ENCODE results near the gene SLC6A13.

GRCh38 chr12:252636-253035 is 10.0 kb downstream of the SLC6A13 start:
- no peak for TF ChIP-seq ARNTL (CRISPR knock-in tag; IDR thresholded peaks at IDR 0.05; ENCODE audit: borderline replicate concordance, low read depth)
- no peak for TF ChIP-seq PATZ1 (CRISPR knock-in tag; IDR thresholded peaks at IDR 0.05; ENCODE audit: borderline replicate concordance)
- no peak for TF ChIP-seq ISL1 (CRISPR knock-in tag; IDR thresholded peaks at IDR 0.05)
- TF ChIP-seq ZFP30 (CRISPR knock-in tag; IDR thresholded peaks at IDR 0.05), result no peak
- no peak for TF ChIP-seq CSRNP3 (CRISPR knock-in tag; IDR thresholded peaks at IDR 0.05)
- TF ChIP-seq RARB (CRISPR knock-in tag; IDR thresholded peaks at IDR 0.05), result no peak
- no peak for TF ChIP-seq CREB5 (CRISPR knock-in tag; IDR thresholded peaks at IDR 0.05; ENCODE audit: low read depth)
- no peak for TF ChIP-seq OSR1 (CRISPR knock-in tag; IDR thresholded peaks at IDR 0.05)
- TF ChIP-seq ZFP3 (CRISPR knock-in tag; IDR thresholded peaks at IDR 0.05), result no peak
- no peak for TF ChIP-seq ESRRG (CRISPR knock-in tag; IDR thresholded peaks at IDR 0.05)
- no peak for TF ChIP-seq TSHZ2 (CRISPR knock-in tag; IDR thresholded peaks at IDR 0.05)
- no peak for TF ChIP-seq BACH2 (CRISPR knock-in tag; IDR thresholded peaks at IDR 0.05; ENCODE audit: borderline replicate concordance)
- TF ChIP-seq PPARA (CRISPR knock-in tag; IDR thresholded peaks at IDR 0.05; ENCODE audit: borderline replicate concordance), result no peak
- no peak for TF ChIP-seq TCF4 (CRISPR knock-in tag; IDR thresholded peaks at IDR 0.05; ENCODE audit: borderline replicate concordance)

All from SK-N-SH treated with all-trans-retinoic acid at 6 μM for 48 hours (cell line).